Colonic mucosa (tissue), 4 donors: ENCODE data around the gene COA8. TPM values are rescaled to one million over a fixed set of nuclear protein-coding genes. Genes with fewer than 3 reads are reported as not detected.
A peak's percentile ranks its signal among the peaks of the same experiment; 100 is the strongest.

Source experiments
- DNase-seq: peaks from one replicate; pipeline ENCODE4 v3.0.0-alpha.2; 2020
- H3K27ac ChIP-seq: fragments of 200-600 bp; one replicate; pipeline ENCODE4 v1.8.0; 2021
- H3K27me3 ChIP-seq: fragments of 200-600 bp; one replicate; pipeline ENCODE4 v1.8.0; 2021
- H3K36me3 ChIP-seq: fragments of 200-600 bp; one replicate; pipeline ENCODE4 v1.8.0; 2021
- H3K4me1 ChIP-seq: fragments of 200-600 bp; one replicate; pipeline ENCODE4 v1.8.0; 2021; ENCODE audit warnings: mild to moderate bottlenecking
- H3K4me3 ChIP-seq: fragments of 200-600 bp; one replicate; pipeline ENCODE4 v1.8.0; 2021
- H3K9ac ChIP-seq, 2 donors: one replicate each; pipeline ENCODE4 v1.7.0; 2013; ENCODE audit warnings: control low read depth in 2 of 2, low read depth in 2 of 2, low read length in 2 of 2
- H3K9me3 ChIP-seq: fragments of 200-600 bp; one replicate; pipeline ENCODE4 v1.8.0; 2021
- intact Hi-C: fragments of 100-400 bp; cut with DNase I; formaldehyde crosslinking; loops from one replicate; pipeline ENCODE4 v1.14.1; 2022
- total RNA-seq, 2 donors: library from RNA; stranded (reverse); fragmentation: NEBNext Ultra II Directional in 1 of 2; extraction: Animal tissue kit (Norgen Biotek cat#: 25700) in 1 of 2; gene quantifications; one replicate each; pipeline ENCODE4 v1.2.1, GENCODE V29; 2021
- TF ChIP-seq, protein P1 (sequence below): fragments of 200-600 bp; IDR thresholded peaks from one replicate; pipeline ENCODE4 v1.8.0; 2022; ENCODE audit warnings: antibody characterized with exemption, mild to moderate bottlenecking
- donor health status: healthy.
- donor health status: DM: no; HTN: no; CAD: no.
- donor health status: DM: no; HTN: no; CAD: no.

The COA8 gene
- total RNA-seq, 2 donors from 2014 or later: 37.1 to 41.5 TPM

GRCh38 chr14:103574707-103575285, 12.0 kb downstream of the COA8 start:
- DNase-seq: no peak
- no peak overlapping the region for H3K27ac ChIP-seq
- intact Hi-C loops: loop anchor here (5.0 kb wide), 2 partner anchors 53 to 103 kb away; partner anchors contain the start of gene KLC1
- no peaks in the 10 kb centered on the region for H3K27me3 ChIP-seq
- no peak overlapping the region for H3K4me3 ChIP-seq
- no peaks in the 10 kb centered on the region for H3K36me3 ChIP-seq
- TF ChIP-seq, protein P1, sequence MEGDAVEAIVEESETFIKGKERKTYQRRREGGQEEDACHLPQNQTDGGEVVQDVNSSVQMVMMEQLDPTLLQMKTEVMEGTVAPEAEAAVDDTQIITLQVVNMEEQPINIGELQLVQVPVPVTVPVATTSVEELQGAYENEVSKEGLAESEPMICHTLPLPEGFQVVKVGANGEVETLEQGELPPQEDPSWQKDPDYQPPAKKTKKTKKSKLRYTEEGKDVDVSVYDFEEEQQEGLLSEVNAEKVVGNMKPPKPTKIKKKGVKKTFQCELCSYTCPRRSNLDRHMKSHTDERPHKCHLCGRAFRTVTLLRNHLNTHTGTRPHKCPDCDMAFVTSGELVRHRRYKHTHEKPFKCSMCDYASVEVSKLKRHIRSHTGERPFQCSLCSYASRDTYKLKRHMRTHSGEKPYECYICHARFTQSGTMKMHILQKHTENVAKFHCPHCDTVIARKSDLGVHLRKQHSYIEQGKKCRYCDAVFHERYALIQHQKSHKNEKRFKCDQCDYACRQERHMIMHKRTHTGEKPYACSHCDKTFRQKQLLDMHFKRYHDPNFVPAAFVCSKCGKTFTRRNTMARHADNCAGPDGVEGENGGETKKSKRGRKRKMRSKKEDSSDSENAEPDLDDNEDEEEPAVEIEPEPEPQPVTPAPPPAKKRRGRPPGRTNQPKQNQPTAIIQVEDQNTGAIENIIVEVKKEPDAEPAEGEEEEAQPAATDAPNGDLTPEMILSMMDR: no peak
- H3K4me1 ChIP-seq: peaks cover 6% of the 10 kb centered on the region
- H3K9me3 ChIP-seq: no peaks in the 10 kb centered on the region
- no peak overlapping the region for H3K9ac ChIP-seq

GRCh38 chr14:103576371-103577024, 13.7 kb downstream of the COA8 start:
- Histone ChIP-seq H3K27ac (peak overlapping the region; percentile 81), H3K27me3 (no peaks in the 10 kb centered on the region), H3K9ac (peak overlapping the region; percentile 8 to 64), H3K4me3 (no peak overlapping the region), H3K9me3 (no peaks in the 10 kb centered on the region), H3K4me1 (peaks cover 6% of the 10 kb centered on the region), H3K36me3 (no peaks in the 10 kb centered on the region)
- intact Hi-C loops: loop anchor here (5.0 kb wide), 1 partner anchor 51 kb away; the partner anchor contains the start of gene KLC1
- TF ChIP-seq, protein P1: no peak
- DNase-seq: peak; percentile 97

DNA sequence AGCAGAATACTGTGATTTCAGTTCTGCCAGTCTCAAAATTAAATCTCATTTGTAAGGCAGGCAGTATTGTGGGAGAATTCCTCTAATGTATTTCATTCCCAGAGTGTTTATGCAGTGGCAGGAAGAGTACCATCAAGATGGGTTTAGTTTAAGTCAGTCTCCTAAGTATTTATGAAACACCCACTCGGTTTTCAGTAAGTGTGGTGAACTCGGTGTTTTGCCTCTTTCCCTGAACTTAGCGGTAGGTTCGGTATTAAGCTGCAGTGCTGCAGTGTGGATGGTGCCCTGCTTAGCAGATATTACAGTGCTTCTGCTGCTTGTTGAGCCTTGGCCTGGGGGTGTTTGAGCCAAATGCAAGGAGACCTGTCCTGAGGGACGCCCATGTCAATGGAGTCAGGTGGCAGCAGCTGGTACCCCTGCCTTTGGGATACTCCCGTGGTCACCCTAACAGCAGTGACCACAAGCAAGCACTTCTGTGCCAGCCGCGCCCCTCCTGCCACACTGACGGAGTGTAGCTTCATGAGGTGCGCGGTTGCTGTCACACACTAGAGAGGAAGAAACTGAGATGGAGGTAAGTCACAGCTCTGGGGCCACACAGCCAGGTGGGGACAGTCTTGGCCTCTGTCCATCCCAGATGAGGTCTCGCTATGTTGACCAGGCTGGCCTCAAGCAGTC, 15.8 kb downstream of the COA8 start:
- intact Hi-C loops: loop anchor here (5.0 kb wide), 1 partner anchor 49 kb away; the partner anchor contains the start of gene KLC1
- H3K9ac ChIP-seq: no peak overlapping the region
- no peaks in the 10 kb centered on the region for H3K9me3 ChIP-seq
- H3K4me1 ChIP-seq: peaks cover 6% of the 10 kb centered on the region
- no peaks in the 10 kb centered on the region for H3K27me3 ChIP-seq
- TF ChIP-seq, protein P1: no peak
- no peak for DNase-seq
- no peaks in the 10 kb centered on the region for H3K36me3 ChIP-seq
- no peak overlapping the region for H3K4me3 ChIP-seq
- no peak overlapping the region for H3K27ac ChIP-seq

DNA sequence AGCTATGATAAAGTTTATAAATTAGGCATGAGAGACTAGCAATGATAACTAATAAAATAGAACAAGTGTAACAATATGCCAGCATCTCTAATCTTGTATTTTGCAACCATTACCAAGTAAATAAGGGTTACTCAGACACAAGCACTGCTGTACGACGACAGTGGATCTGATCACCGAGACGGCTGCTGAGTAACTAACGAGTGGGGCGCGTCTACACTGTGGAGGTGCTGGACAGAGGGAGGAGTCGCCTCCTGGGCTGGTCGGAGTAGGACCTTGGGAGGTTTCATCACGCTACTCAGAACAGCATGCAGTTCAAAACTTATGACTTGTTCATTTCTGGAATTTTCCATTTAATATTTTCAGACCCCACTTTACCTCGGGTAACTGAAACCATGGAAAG, 18.4 kb downstream of the COA8 start:
- Histone ChIP-seq H3K27ac (no peak overlapping the region), H3K9me3 (no peaks in the 10 kb centered on the region), H3K36me3 (no peaks in the 10 kb centered on the region), H3K9ac (no peak overlapping the region), H3K4me1 (peaks cover 6% of the 10 kb centered on the region), H3K27me3 (no peaks in the 10 kb centered on the region), H3K4me3 (no peak overlapping the region)
- intact Hi-C loops: no loop called here
- no peak for DNase-seq
- TF ChIP-seq, protein P1: no peak

DNA sequence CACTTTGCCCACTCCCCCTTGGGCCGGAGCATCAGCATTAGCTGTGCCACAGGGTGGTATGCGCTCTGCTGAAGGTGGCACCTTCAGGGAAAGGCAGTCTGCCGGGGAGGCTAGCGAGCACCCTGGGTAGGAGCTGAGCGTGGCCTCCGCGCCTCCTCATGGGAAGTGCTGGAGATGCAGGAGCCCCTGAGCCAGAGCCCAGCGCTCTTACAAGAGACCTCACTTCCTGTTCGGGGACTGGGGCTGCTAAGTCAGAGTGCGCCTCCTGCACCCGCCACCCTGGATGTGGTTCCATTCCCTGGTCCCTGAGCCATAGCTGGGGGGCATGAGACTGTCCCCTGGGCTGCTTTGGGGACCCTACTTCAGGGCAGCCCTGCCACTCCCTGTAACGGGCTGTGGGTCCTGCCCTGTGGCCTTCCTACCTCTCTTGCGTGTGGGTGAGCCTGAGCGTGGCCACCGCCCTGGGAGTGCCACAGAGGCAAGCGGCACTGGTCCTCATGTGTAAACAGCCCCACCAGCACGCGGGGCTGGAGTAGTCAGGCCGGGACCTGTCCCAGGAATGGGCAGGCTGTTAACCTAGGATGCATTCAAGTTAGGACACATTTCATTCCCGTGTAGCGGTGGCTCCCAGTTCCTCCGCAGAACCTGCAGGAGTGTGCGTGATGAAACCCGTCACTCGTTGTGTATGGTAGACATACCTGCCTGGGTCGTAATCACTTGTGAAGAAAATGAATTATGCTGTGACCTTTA, 19.4 kb downstream of the COA8 start:
- Histone ChIP-seq H3K9me3 (no peaks in the 10 kb centered on the region), H3K4me3 (no peak overlapping the region), H3K9ac (no peak overlapping the region), H3K36me3 (no peaks in the 10 kb centered on the region), H3K27me3 (no peaks in the 10 kb centered on the region), H3K27ac (no peak overlapping the region), H3K4me1 (peaks cover 2% of the 10 kb centered on the region)
- intact Hi-C loops: no loop called here
- peak; percentile 38 for DNase-seq
- TF ChIP-seq, protein P1: no peak
